GM21390 (cell line): ENCODE measurements around the gene MTRF1.
A peak's percentile ranks its signal among the peaks of the same experiment; 100 is the strongest.
"Not testable (repeated sequence)": the region's sequence is repeated elsewhere in the genome, so short reads cannot be mapped to it uniquely, and the experiment has no call there.

Experiments
- ATAC-seq: cut with Tn5 transposase; IDR thresholded peaks from one replicate; pipeline ENCODE4 v1.9.1; 2021; ENCODE audit not compliant: unreplicated experiment

MTRF1 gene

DNA sequence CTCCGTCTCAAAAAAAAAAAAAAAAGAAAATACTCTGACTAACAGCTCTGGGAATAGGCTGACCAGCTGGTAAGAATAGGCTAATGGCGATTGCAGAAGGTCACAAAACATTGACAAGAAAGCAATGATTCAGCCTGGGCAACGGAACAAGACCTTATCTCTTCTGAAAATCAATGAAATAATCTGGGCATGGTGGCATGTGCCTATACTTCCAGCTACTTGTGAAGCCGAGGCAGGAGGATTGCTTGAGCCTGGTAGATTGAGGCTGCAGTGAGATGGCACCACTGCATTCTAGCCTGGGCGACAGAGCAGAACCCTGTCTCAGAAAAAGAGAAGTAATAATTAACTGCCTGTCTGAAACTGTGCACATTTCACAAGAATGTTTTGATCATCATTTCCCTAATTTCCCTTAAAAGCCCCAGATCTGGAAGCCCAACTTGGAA lies 18.8 kb upstream of the MTRF1 start:
- no peak for ATAC-seq

DNA sequence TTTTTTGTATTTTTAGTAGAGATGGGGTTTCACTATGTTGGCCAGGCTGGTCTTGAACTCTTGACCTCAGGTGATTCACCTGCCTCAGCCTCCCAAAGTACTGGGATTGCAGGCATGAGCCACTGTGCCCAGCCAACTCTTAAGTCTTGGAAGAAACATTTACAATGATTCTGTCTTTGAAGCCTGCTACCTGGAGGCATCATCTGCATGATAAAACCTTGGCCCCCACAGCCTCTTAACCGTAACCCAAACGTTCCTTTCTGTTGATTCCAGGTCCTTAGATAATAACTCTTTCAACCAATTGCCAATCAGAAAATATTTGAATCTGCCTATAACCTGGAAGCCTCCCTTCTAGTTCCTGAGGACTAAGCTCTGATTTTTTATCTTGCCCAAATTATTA lies 15.8 kb upstream of the MTRF1 start:
- not testable (repeated sequence) for ATAC-seq

DNA sequence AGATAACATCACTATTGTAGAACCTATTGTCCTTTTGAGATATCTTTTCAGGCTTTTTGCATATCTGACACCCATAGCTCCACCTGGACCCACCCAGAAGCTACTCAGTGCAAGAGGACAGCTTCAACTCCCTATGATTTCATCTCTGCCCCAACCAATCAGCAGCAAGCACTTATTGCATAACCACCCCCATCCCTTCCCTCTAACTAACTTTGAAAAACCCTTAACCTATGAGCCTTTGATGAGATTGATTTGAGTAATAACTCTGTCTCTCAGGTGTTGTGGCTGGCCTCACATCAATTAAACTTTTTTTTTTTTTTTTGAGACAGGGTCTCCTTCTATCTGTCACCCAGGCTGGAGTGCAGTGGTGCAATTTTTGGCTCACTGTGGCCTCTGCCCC lies 13.4 kb upstream of the MTRF1 start:
- ATAC-seq = no peak

- no peak for ATAC-seq
These were observed 11.5 kb upstream of the MTRF1 start for GRCh38 chr13:41274881-41275280.

DNA sequence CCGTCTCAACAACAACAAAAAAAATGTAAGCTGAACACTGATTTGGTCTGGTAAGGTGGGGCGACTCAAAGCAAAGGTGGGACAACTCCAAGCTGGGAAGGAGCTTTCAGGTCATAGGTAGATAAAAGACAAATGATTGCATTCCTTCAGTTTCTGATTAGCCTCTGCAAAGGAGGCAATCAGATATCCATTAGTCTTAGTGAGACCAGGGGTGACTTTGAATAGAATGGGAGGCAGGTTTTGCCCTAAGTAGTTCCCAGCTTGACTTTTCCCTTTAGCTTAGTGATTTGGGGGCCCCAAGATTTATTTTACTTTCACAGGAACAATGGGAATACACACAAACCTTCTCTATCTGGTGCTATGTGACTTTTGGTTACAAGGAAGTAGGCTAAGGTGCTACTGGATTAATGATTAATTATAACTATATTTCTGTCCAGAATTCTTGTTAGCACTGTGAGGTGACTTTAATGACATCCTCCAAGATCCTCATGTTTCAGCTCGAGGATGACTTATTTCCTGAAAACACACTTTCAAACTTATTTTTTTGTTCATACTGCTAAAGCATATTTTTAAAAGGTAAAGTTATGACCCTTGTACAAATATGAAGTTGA lies 10.6 kb upstream of the MTRF1 start:
- no peak for ATAC-seq

DNA sequence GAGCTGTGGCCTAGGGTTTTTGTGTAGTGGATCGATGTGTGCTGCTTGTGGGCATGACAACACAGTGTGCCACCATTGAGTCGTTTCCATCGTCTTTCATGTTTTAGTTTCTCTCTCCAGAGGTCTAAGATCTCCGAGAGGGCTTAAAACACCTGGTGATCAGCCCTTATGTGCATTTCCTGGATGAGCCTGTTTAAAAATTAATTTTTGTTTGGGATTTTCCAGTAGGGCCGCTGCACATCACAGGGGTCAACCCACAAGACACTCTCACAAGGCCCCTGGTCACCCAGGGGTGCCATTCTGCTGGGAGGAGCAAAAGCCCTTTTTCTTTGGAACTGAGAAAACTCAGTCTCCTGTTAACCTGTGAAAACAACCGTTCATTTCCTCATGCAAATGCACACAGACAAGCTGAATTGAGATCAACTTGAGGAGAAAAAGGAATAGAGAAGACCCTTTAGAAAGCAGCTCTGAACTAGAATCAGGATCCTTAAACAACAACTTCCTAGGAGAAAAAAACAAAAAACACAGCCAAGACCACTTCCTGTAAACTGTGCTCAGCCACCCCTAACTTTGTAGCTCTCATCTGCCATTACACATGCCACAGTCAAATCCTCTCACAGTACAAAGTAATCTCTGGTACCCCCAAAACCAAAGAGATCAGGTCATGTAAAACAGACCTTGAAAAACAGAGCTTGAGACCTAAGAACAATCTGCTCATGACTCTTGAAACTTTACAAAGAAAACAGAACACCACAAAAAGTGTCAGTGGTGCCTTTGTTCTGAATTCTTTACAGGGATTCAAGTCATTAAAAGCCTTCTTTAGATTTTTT lies 8.3 kb upstream of the MTRF1 start:
- ATAC-seq = no peak

DNA sequence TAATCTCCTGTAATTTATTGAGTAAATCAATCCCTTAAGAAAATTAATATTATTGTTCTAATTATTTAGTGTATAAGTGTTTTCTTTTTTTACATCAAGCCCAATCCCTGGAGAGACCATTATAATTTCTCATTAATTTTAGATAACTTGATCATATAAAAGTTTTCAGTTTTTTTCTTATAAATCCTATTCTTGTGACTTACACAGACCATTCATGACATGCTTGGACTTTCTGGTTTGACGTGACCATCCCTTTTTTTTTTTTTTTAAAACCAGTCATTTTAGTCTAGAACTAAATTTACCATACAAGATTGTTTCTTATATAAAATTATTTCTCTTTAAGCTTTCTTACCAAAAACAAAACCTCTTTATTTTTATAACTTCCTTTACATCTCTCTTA lies 5.4 kb upstream of the MTRF1 start:
- ATAC-seq = no peak

GRCh38 chr13:41267106-41267505 lies 3.7 kb upstream of the MTRF1 start:
- no peak for ATAC-seq

GRCh38 chr13:41259875-41260501 lies 3.4 kb downstream of the MTRF1 start:
- no peak for ATAC-seq

DNA sequence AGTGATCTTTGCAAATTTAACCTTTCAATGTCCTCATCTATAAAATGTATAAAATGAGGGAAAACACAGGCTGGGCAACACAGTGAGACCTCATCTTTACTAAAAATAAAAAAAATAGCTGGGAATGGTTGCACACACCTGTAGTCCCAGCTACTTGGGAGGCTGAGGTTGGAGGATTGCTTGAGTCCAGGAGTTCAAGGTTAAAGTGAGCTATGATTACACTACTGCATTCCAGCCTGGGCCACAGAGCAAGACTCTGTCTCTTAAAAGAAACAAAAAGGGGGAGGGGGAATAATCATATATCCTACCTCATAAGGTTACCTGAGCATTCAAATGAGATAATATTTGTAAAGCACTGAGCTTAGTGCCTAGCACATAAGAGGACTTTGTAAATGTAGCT lies 5.8 kb downstream of the MTRF1 start:
- ATAC-seq = no peak

GRCh38 chr13:41254902-41255301 lies 8.5 kb downstream of the MTRF1 start:
- no peak for ATAC-seq

DNA sequence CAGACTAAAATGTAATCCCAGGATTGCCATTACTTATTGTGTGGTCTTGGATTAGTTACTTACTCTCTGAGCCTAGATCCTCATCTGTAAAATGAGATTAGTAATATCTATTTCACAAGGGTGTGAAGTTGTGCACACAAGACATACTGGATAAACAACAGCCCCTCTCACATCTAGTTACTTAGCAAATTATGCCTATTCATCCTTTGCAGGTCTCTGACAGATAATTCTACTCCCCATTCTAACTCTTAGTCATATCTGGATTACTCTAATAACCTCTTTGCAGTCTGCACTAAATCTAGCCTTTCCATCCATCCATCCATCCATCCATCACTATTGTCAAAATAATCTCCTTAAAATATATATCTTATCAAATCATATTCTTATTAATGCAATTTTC lies 12.4 kb downstream of the MTRF1 start:
- no peak for ATAC-seq

DNA sequence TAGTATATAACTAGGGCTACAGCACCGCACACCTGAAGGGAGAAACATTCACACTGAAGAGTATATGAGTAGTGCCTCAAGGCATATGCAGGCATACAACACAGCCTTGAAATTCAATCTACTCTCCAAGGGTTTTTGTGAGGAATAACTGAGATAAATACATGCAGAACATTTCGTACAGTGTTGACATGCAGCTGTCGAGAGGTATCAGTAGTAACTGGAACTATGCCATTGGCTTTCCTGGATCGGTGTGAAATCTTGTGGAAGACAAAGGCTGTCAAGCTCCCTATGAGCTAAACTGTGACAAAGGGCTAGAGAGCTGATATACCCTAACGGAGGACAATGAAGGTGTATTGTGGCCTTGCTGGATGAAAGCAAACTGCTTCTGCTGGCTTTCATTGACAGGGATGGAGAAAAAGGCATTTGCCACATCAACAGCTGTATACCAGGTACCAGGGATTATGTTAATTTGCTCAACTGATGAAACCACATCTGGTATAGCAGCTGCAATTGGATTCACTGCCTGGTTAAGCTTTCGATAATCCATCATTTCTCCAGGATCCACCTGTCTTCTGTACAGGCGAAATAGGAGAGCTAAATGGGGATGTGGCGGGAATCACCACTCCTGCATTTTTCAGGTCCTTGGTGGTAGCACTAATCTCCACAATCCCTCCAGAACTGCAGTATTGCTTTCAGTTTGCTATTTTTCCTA lies 16.3 kb downstream of the MTRF1 start:
- ATAC-seq = no peak

DNA sequence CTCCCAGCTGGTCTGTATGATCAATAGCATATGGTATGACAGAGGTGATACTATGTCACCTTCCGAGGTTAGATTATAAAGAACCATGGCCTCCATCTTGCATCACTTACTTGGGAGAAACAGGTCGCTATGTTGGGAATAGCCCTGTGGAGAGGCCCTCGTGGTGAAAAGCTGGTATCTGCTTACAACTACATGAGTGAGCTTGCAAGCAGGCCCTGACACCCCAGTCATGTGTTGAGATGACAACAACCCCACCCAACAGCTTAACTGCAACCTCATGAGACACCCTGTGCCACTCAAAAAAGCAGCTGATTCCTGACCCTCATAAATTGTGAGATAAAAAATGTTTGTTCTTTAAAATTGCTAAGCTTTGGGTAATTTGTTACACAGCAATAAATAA lies 18.8 kb downstream of the MTRF1 start:
- ATAC-seq = no peak

DNA sequence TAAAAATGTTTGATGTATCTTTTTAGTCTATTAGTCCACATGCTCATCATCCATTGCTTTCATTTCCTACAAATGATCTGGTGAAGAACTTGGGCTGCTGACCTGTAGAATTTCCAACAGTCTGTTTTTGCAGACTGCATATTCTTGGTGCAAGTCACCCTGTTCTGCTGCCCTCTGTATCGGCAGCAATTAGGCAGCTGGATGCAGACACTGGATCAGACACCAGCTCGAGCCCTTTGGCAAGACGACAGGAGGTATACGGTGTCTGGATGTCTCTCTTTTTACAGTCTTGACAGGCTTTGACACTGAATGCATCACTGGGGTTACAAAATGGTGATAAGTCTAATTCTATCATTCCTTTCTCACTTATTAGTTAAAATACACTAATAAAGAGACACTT lies 21.8 kb downstream of the MTRF1 start:
- no peak for ATAC-seq

DNA sequence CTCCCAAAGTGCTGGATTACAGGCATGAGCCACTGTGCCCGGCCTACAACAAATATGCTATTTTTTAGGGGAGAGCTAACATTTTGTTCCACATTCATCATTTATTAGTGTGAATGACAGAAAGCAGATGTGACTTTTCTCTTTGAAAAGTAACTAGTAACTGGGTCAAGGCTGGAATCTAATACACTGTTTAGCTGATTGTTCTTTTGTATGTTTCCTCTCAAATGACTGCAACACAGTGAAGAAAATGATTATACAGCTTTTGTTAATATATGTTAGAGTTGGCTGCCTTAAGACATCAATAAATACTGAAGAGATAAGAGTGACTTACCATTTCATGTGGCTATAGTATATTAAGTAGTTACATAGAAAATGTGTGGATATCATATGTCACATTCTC lies 27.0 kb downstream of the MTRF1 start:
- ATAC-seq = no peak

GRCh38 chr13:41232578-41233480 lies 30.5 kb downstream of the MTRF1 start:
- no peak for ATAC-seq

- ATAC-seq = peak; percentile 64
These were observed 31.6 kb downstream of the MTRF1 start for GRCh38 chr13:41231786-41232185.

- no peak for ATAC-seq
These were observed 32.2 kb downstream of the MTRF1 start for GRCh38 chr13:41231025-41231677.

DNA sequence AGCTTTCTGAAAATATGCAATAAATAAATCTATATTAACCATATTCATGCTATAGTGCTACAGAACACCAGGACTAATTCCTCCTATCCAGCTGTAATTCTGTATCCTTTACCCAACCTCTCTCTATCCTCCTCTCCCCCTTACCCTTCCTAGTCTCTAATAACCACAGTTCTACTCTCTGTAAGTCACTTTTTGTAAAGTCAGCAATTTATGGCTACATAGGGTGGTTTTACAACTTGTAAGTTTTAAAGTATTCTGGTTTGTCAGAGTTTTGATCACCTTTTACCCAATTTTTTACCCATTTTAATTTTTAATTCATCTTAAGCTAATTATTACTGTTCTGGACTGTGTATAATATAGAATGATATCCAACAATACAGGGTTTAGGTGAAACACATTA lies 34.0 kb downstream of the MTRF1 start:
- no peak for ATAC-seq
